Chondrocyte (in vitro differentiated cells): ENCODE measurements around the gene PUS1. TPM values are rescaled to one million over a fixed set of nuclear protein-coding genes. Genes with fewer than 3 reads are reported as not detected.
A peak's percentile ranks its signal among the peaks of the same experiment; 100 is the strongest.

Source experiments
- DNase-seq: peaks from one replicate; pipeline ENCODE4 v3.0.0; 2021; ENCODE audit warnings: mixed read lengths, low spot score
- H3K27ac Mint-ChIP-seq: one replicate; pipeline ENCODE4 v1.8.0; 2021; ENCODE audit warnings: mild to moderate bottlenecking, moderate library complexity, mixed read lengths; ENCODE audit not compliant: unreplicated experiment
- H3K27me3 Mint-ChIP-seq: 2 replicates; pipeline ENCODE4 v1.8.0; 2021; ENCODE audit warnings: low read depth, mixed read lengths
- H3K36me3 Mint-ChIP-seq: 2 replicates; pipeline ENCODE4 v1.8.0; 2021; ENCODE audit warnings: low read depth, mixed read lengths
- H3K4me1 Mint-ChIP-seq: 2 replicates; pipeline ENCODE4 v1.8.0; 2021; ENCODE audit warnings: low read depth, mild to moderate bottlenecking, mixed read lengths
- H3K4me3 Mint-ChIP-seq: one replicate; pipeline ENCODE4 v1.8.0; 2021; ENCODE audit warnings: mild to moderate bottlenecking, moderate library complexity, mixed read lengths; ENCODE audit not compliant: unreplicated experiment
- H3K9me3 Mint-ChIP-seq: 2 replicates; pipeline ENCODE4 v1.8.0; 2021; ENCODE audit warnings: low read depth, mixed read lengths
- CTCF ChIP-seq: fragments of 200-600 bp; sonication (generic); IDR thresholded peaks from 2 replicates; pipeline ENCODE4 v1.5.0; 2021; ENCODE audit warnings: antibody characterized with exemption, mild to moderate bottlenecking, moderate library complexity
- total RNA-seq: library from RNA; stranded (reverse); gene quantifications from 3 replicates; pipeline ENCODE4 v1.2.1, GENCODE V29; 2021

The PUS1 gene
- total RNA-seq, 1 donor from 2014 or later = 19.8 TPM

GRCh38 chr12:131896080-131896810, 32.8 kb upstream of the PUS1 start:
- peaks cover 25% of the 10 kb centered on the region for H3K4me1 Mint-ChIP-seq
- TF ChIP-seq CTCF = no peak
- no peaks in the 10 kb centered on the region for H3K27me3 Mint-ChIP-seq
- peak overlapping the region; percentile 78 for H3K4me3 Mint-ChIP-seq
- DNase-seq = peak; percentile 90
- no peaks in the 10 kb centered on the region for H3K9me3 Mint-ChIP-seq
- peak overlapping the region; percentile 90 for H3K27ac Mint-ChIP-seq
- no peaks in the 10 kb centered on the region for H3K36me3 Mint-ChIP-seq

- Mint-ChIP-seq H3K9me3 (no peaks in the 10 kb centered on the region), H3K4me1 (peaks cover 25% of the 10 kb centered on the region), H3K4me3 (peak overlapping the region; percentile 78), H3K27ac (peak overlapping the region; percentile 90), H3K36me3 (no peaks in the 10 kb centered on the region), H3K27me3 (no peaks in the 10 kb centered on the region)
- no peak for DNase-seq
- no peak for TF ChIP-seq CTCF
These were observed 32.2 kb upstream of the PUS1 start for GRCh38 chr12:131896811-131897270.

GRCh38 chr12:131897276-131897675, 31.8 kb upstream of the PUS1 start:
- Mint-ChIP-seq H3K27ac (peak overlapping the region; percentile 22), H3K27me3 (no peaks in the 10 kb centered on the region), H3K4me1 (peaks cover 27% of the 10 kb centered on the region), H3K36me3 (no peaks in the 10 kb centered on the region), H3K4me3 (no peak overlapping the region), H3K9me3 (no peaks in the 10 kb centered on the region)
- TF ChIP-seq CTCF = no peak
- DNase-seq = no peak

GRCh38 chr12:131897875-131898274, 31.2 kb upstream of the PUS1 start:
- Mint-ChIP-seq H3K9me3 (no peaks in the 10 kb centered on the region), H3K4me1 (peaks cover 32% of the 10 kb centered on the region), H3K4me3 (no peak overlapping the region), H3K27me3 (no peaks in the 10 kb centered on the region), H3K27ac (no peak overlapping the region), H3K36me3 (no peaks in the 10 kb centered on the region)
- no peak for DNase-seq
- TF ChIP-seq CTCF = no peak

GRCh38 chr12:131900397-131900796, 28.7 kb upstream of the PUS1 start:
- Mint-ChIP-seq H3K4me1 (peaks cover 27% of the 10 kb centered on the region), H3K4me3 (no peak overlapping the region), H3K36me3 (no peaks in the 10 kb centered on the region), H3K27me3 (no peaks in the 10 kb centered on the region), H3K9me3 (no peaks in the 10 kb centered on the region), H3K27ac (peak overlapping the region; percentile 54)
- no peak for TF ChIP-seq CTCF
- DNase-seq = no peak
